ENCODE data around the gene ST6GAL1. TPM values are rescaled to one million over a fixed set of nuclear protein-coding genes. Genes with fewer than 3 reads are reported as not detected.
A peak's percentile ranks its signal among the peaks of the same experiment; 100 is the strongest.

Gene ST6GAL1
- total and polyA plus RNA-seq, 2 of the 13 experiments (the other 11 are each of a cell fraction or from before 2014, with no cell fraction given): 79.9 to 164 TPM

DNA sequence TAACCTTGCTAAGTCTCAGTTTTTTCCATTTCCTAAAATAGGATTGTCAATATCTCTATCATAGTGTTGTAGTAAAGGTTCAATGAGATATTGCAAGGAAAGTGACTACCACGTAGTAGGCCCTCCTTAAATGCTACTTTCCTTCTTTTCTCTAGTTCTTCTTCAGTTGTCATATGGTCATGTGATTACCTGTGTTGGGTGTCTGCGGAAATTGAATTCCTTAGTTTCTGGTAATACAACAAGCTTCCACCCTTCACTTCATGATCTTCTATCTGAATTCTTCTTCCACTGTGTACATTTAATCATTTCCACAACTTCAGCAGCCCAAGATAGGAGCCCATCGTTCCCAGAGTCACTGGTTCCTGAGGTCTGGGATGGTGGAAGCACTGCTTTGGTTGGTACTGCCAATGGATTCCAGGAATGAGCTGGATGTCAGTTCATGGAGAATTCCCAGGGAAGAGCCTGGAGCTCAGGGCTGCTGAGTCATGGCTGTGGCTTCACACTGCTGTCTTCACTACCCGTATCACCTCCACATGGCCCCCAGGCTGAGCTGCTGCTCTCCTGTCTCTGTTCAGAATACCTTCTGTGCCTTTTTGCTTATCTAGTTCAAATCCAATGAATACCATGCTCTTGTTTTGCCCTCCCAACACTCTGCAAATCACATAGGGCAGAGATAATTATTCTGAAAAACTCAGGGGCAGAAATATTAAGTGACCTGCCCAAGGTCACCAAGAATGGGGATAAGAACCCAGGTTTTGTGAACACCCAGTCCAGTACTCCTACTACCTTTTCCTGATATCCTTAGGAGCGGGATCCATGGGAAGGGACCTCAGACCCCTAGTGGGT lies 110.4 kb downstream of the ST6GAL1 start (continued):
- TF ChIP-seq HIC2 (CRISPR knock-in tag; IDR thresholded peaks at IDR 0.05; ENCODE audit: low read depth): 0 out of 2 replicates have a peak, but pooled peaks have one; percentile 37
- TF ChIP-seq POGZ (CRISPR knock-in tag; IDR thresholded peaks at IDR 0.05): peak; percentile 7; the same call in 1 of the 2 replicates
- TF ChIP-seq, protein P1, sequence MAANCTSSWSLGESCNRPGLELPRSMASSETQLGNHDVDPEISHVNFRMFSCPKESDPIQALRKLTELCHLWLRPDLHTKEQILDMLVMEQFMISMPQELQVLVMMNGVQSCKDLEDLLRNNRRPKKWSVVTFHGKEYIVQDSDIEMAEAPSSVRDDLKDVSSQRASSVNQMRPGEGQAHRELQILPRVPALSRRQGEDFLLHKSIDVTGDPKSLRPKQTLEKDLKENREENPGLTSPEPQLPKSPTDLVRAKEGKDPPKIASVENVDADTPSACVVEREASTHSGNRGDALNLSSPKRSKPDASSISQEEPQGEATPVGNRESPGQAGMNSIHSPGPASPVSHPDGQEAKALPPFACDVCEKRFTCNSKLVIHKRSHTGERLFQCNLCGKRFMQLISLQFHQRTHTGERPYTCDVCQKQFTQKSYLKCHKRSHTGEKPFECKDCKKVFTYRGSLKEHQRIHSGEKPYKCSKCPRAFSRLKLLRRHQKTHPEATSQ (CRISPR knock-in tag; IDR thresholded peaks at IDR 0.05; ENCODE audit: borderline replicate concordance): 0 out of 2 replicates have a peak, but pooled peaks have one; percentile 18
- TF ChIP-seq RBFOX2 (IDR thresholded peaks at IDR 0.05; ENCODE audit: low read depth, low read length): no peak
- peak; percentile 6; the same call in 1 of the 2 replicates for TF ChIP-seq TGIF2 (CRISPR knock-in tag; IDR thresholded peaks at IDR 0.05)
- 0 out of 2 replicates have a peak, but pooled peaks have one; percentile 40 for TF ChIP-seq ZNF580 (CRISPR knock-in tag; IDR thresholded peaks at IDR 0.05; ENCODE audit: borderline replicate concordance, low read depth)
- TF ChIP-seq ZNF615 (CRISPR knock-in tag; IDR thresholded peaks at IDR 0.05; ENCODE audit: borderline replicate concordance): 0 out of 2 replicates have a peak, but pooled peaks have one; percentile 17
- TF ChIP-seq XRCC5 (optimal IDR thresholded peaks at IDR 0.05; ENCODE audit: low read length): peak; percentile 36
- TF ChIP-seq ZNF317 (CRISPR knock-in tag; IDR thresholded peaks at IDR 0.05): no peak
- no peak for TF ChIP-seq GATAD1 (CRISPR knock-in tag; IDR thresholded peaks at IDR 0.05)
- TF ChIP-seq CCDC6 (CRISPR knock-in tag; IDR thresholded peaks at IDR 0.05): 0 out of 2 replicates have a peak, but pooled peaks have one; percentile 42
- no peak for TF ChIP-seq ZNF180 (CRISPR knock-in tag; IDR thresholded peaks at IDR 0.05; ENCODE audit: borderline replicate concordance, low read depth)
- TF ChIP-seq ZNF766 (CRISPR knock-in tag; IDR thresholded peaks at IDR 0.05; ENCODE audit: borderline replicate concordance): no peak
- no peak for TF ChIP-seq ZSCAN31 (CRISPR knock-in tag; IDR thresholded peaks at IDR 0.05; ENCODE audit: low read depth)
- TF ChIP-seq NFE2L2 (IDR thresholded peaks at IDR 0.05; ENCODE audit: low read length): peak; percentile 97
- 0 out of 2 replicates have a peak, but pooled peaks have one; percentile 18 for TF ChIP-seq FLYWCH1 (CRISPR knock-in tag; IDR thresholded peaks at IDR 0.05)
- TF ChIP-seq GLI4 (CRISPR knock-in tag; IDR thresholded peaks at IDR 0.05; ENCODE audit: borderline replicate concordance): no peak
- TF ChIP-seq JUN (CRISPR knock-in tag; IDR thresholded peaks at IDR 0.05): no peak
- TF ChIP-seq ZNF841 (CRISPR knock-in tag; IDR thresholded peaks at IDR 0.05; ENCODE audit: borderline replicate concordance): no peak
- TF ChIP-seq SAFB2 (CRISPR knock-in tag; IDR thresholded peaks at IDR 0.05; ENCODE audit: borderline replicate concordance, low read depth): 0 out of 2 replicates have a peak, but pooled peaks have one; percentile 13
- TF ChIP-seq CAMTA2 (CRISPR knock-in tag; IDR thresholded peaks at IDR 0.05; ENCODE audit: borderline replicate concordance): no peak
- TF ChIP-seq ZNF674 (CRISPR knock-in tag; IDR thresholded peaks at IDR 0.05; ENCODE audit: low read depth): no peak
- TF ChIP-seq ZNF784 (CRISPR knock-in tag; IDR thresholded peaks at IDR 0.05; ENCODE audit: borderline replicate concordance): no peak
- no peak for TF ChIP-seq SRSF1 (optimal IDR thresholded peaks at IDR 0.05; ENCODE audit: low read depth, low read length)
- no peak for TF ChIP-seq ETV5 (CRISPR knock-in tag; IDR thresholded peaks at IDR 0.05; ENCODE audit: borderline replicate concordance)
- peak; percentile 53; the same call in 1 of the 2 replicates for TF ChIP-seq SSRP1 (CRISPR knock-in tag; IDR thresholded peaks at IDR 0.05)

Measured in HepG2 (cell line).